Measurements from ENCODE around the gene ROGDI.

The ROGDI gene

GRCh38 chr16:4777339-4778049, 24.9 kb downstream of the ROGDI start:
- no peak for DNase-seq

DNA sequence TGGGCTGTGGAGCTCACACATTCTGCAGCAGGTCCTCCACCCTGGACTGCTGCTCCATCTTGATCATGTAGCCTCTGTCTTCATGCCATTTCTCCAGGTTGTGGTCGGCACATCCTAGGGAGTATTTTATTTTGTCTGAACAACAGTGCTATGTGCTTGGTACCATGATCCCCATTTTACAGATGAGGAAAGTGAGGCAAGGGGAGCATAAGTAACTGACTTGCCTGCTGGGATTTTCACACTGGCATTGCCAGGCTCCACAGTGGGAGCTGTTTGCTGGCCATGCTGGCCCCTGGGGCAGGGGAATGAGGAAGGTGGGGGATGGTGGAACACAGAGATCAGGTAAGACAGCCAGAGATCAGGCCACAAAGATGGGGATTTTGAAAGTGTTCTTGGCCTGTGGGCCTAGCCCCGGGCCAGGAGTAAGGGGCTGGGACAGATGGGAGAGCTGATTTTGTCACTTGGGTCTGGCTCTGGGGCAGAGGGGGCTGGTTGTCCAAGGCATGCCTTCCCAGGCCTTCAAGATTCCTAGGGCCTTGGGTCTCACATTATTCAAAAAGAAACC, 26.2 kb downstream of the ROGDI start:
- TF ChIP-seq CTCF (IDR thresholded peaks at IDR 0.05; ENCODE audit: low read depth, low read length): no peak
- Histone ChIP-seq H3K4me1 (no peaks in the 10 kb centered on the region), H3K27me3 (no peaks in the 10 kb centered on the region), H3K36me3 (no peaks in the 10 kb centered on the region), H3K9me3 (no peaks in the 10 kb centered on the region), H3K4me3 (ENCODE audit: low read depth, low read length) (no peak overlapping the region)
- DNase-seq: no peak

More at GRCh38 chr16:4777339-4778049, 24.9 kb downstream of the ROGDI start:
- Histone ChIP-seq H3K36me3 (no peaks in the 10 kb centered on the region), H3K27me3 (no peaks in the 10 kb centered on the region), H3K9me3 (no peaks in the 10 kb centered on the region), H3K4me1 (no peaks in the 10 kb centered on the region), H3K4me3 (ENCODE audit: low read depth, low read length) (no peak overlapping the region)
- no peak for TF ChIP-seq CTCF (IDR thresholded peaks at IDR 0.05; ENCODE audit: low read depth, low read length)

DNA sequence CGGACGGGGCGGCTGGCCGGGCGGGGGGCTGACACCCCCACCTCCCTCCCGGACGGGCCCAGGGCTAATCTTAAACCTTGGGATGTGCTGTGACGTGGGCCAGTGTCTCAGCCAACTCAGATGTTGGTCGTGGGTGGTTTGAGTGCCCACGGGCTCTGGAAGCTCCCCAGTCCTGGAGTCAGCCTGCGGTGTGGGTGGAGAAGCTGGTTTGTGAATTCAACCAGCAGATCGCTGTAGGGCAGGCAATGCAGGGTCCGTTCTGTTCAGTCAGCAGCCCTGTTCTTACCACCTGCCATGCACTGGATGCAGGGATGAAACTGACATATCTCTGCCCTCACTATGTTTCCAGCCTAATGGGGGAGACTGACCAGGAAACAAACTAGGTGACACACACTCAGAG, 27.4 kb downstream of the ROGDI start:
- Histone ChIP-seq H3K36me3 (no peaks in the 10 kb centered on the region), H3K4me3 (ENCODE audit: low read depth, low read length) (no peak overlapping the region), H3K4me1 (no peaks in the 10 kb centered on the region), H3K27me3 (no peaks in the 10 kb centered on the region), H3K9me3 (no peaks in the 10 kb centered on the region)
- TF ChIP-seq CTCF (IDR thresholded peaks at IDR 0.05; ENCODE audit: low read depth, low read length): no peak
- DNase-seq: no peak

DNA sequence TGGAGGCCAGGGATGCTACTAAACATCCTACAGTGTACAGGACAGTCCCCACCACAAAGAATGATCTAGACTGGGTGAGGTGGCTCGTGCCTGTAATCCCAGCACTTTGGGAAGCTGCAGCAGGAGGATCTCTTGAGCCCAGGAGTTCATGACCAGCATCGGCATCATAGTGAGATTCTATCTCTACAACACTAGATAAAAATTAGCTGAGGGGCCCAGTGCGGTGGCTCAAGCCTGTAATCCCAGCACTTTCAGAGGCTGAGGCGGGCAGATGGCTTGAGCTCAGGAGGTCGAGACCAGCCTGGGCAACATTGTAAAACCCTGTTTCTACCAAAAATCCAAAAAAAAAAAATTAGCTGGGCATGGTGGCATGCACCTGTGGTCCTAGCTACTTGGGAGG, 30.1 kb downstream of the ROGDI start:
- H3K4me3 ChIP-seq (ENCODE audit: low read depth, low read length): no peak overlapping the region
- no peaks in the 10 kb centered on the region for H3K36me3 ChIP-seq
- H3K9me3 ChIP-seq: no peaks in the 10 kb centered on the region
- H3K4me1 ChIP-seq: no peaks in the 10 kb centered on the region
- DNase-seq: no peak
- H3K27me3 ChIP-seq: no peaks in the 10 kb centered on the region
- no peak for TF ChIP-seq CTCF (IDR thresholded peaks at IDR 0.05; ENCODE audit: low read depth, low read length)

DNA sequence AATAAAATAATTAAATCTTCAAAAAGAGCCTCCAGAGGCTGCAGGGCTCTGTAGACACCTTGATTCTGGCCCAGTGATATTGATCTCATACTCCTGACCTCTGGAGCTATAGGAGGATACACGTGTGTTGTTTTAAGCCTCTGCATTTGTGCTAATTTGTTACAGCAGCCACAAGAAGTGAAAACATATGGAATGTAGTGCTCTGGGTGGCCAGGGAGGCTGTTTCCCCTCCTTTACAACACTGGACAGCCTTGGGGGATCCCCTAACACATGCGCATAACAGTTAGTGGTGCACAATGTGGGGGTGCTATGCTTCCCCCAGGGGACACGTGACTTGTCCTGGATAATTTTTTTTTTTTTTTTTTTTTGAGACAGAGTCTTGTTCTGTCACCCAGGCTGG, 30.8 kb downstream of the ROGDI start:
- Histone ChIP-seq H3K27me3 (no peaks in the 10 kb centered on the region), H3K9me3 (no peaks in the 10 kb centered on the region), H3K4me1 (no peaks in the 10 kb centered on the region), H3K36me3 (no peaks in the 10 kb centered on the region), H3K4me3 (ENCODE audit: low read depth, low read length) (no peak overlapping the region)
- no peak for DNase-seq
- no peak for TF ChIP-seq CTCF (IDR thresholded peaks at IDR 0.05; ENCODE audit: low read depth, low read length)

GRCh38 chr16:4769306-4769638, 33.2 kb downstream of the ROGDI start:
- Histone ChIP-seq H3K36me3 (no peaks in the 10 kb centered on the region), H3K4me1 (no peaks in the 10 kb centered on the region), H3K27me3 (no peaks in the 10 kb centered on the region), H3K4me3 (ENCODE audit: low read depth, low read length) (peak overlapping the region; percentile 70), H3K9me3 (no peaks in the 10 kb centered on the region)
- no peak for TF ChIP-seq CTCF (IDR thresholded peaks at IDR 0.05; ENCODE audit: low read depth, low read length)
- no peak for DNase-seq

All from BE2C (cell line).